ENCODE data around the gene VPS16. TPM values are rescaled to one million over a fixed set of nuclear protein-coding genes. Genes with fewer than 3 reads are reported as not detected.
A peak's percentile ranks its signal among the peaks of the same experiment; 100 is the strongest.

The VPS16 gene
- total RNA-seq, 2 donors from 2014 or later, result 35.7 to 40.5 TPM

DNA sequence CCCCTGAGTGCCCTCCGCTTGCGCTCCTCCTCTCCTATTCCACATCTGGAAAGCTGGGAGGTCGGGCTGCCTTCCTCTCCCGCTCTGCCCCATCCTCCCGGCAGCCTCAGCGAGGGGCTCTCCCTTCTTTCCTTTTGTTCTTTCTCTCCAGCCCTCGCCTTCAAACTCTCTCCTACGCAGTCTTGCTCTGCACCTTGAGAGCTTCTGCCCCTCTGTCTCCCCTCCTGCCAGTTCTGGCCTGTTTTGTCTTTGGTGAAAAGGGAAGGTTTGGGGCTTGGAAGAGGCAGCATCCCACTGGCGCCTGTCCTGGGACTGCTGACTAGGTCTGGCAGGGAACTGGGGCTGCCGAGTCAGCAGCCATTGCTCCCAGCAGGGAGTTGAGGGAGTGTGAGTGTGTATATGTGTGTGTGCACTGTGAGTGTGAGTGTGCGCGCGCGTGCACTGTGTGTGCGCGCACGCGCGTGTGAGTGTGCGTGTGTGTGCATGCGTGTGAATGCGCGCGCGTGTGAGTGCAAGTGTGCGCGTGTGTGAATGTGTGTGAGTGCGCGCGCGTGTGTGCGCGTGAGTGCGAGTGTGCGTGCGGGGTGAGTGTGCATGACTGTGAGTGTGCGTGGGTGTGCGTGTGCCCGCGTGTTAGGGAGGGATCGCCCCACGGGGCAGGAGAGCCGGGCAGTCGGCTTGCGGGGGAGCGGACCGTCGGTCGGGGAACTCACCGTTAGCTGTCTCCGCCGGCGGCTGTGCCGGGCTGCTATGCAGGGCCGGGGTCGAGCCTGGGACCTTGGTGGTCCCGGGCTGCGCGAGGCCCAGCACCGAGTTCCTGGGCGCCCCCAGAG is 40.6 kb upstream of the VPS16 start:
- peaks cover 41% of the 10 kb centered on the region for H3K27me3 ChIP-seq
- no peak for TF ChIP-seq CTCF (IDR thresholded peaks at IDR 0.05)
- peaks cover 4% of the 10 kb centered on the region for H3K4me1 ChIP-seq
- no peak for DNase-seq
- peak overlapping the region in 1 of 2 donors; percentile 43 for H3K9ac ChIP-seq (ENCODE audit: low read depth in 2 of 2, low read length in 2 of 2)
- H3K9me3 ChIP-seq, result no peaks in the 10 kb centered on the region
- peak overlapping the region; percentile 9 for H3K4me3 ChIP-seq
- no peak overlapping the region for H3K27ac ChIP-seq
- intact Hi-C loops (cut with DNase I), result no loop called here
- H3K36me3 ChIP-seq, result no peaks in the 10 kb centered on the region

DNA sequence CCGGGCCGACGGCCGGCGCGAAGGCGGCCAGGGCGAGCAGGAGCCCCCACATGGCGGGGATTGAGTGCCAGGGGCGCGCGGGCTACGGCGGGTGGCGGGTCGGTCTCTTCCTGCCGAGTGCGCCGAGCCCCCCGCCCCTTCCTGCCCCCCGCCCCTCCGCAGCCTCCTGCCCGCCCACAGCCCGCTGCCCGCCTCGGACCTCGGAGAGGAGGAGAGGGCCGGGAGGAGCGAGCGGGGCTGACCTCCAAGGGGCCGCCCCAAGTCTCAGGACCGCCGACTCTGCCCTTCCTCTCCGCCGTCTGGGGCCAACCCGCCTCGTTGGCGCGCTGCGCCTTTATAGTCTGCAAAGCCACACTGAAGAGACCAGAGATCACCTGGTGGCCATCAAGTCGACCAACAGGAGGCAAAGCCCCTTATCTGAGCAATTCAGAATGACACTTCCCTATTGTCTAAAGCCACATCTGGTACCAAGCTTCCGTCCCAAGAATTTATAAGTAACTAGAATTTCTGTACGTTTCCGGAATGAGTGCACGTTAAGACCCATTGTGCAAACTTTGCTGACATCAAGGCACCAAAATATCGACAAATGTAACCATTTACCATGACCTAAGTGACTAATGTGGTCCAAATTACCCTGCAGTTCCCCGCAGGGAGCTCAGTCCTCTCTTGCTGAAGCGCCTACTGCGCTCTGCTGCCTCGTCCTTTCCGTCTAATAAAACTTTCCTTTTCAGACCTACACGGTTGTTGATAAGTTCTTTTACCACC is 39.8 kb upstream of the VPS16 start, which contains the start of gene CPXM1:
Gene CPXM1, minus strand, starts transcription at position 107 of the 765 bp plus-strand sequence. Its CDS starts 55 bp downstream, at position 52.
- Histone ChIP-seq H3K4me3 (peak within 1 kb of the TSS; percentile 9), H3K27me3 (peaks cover 49% of the 10 kb centered on the region), H3K27ac (no peak within 1 kb of the TSS), H3K36me3 (no peaks in the 10 kb centered on the region), H3K4me1 (peaks cover 4% of the 10 kb centered on the region), H3K9ac (ENCODE audit: low read depth in 2 of 2, low read length in 2 of 2) (peak within 1 kb of the TSS in 1 of 2 donors; percentile 43), H3K9me3 (no peaks in the 10 kb centered on the region)
- intact Hi-C loops (cut with DNase I), result no loop called here
- no peak for TF ChIP-seq CTCF (IDR thresholded peaks at IDR 0.05)
- DNase-seq, result no peak

- Histone ChIP-seq H3K27me3 (peaks cover 50% of the 10 kb centered on the region), H3K4me1 (peaks cover 4% of the 10 kb centered on the region), H3K27ac (no peak overlapping the region), H3K9ac (ENCODE audit: low read depth in 2 of 2, low read length in 2 of 2) (no peak overlapping the region), H3K36me3 (no peaks in the 10 kb centered on the region), H3K9me3 (no peaks in the 10 kb centered on the region), H3K4me3 (no peak overlapping the region)
- TF ChIP-seq CTCF (IDR thresholded peaks at IDR 0.05), result no peak
- intact Hi-C loops (cut with DNase I), result no loop called here
- DNase-seq, result no peak
Observed at GRCh38 chr20:2801286-2801728, 39.2 kb upstream of the VPS16 start.

DNA sequence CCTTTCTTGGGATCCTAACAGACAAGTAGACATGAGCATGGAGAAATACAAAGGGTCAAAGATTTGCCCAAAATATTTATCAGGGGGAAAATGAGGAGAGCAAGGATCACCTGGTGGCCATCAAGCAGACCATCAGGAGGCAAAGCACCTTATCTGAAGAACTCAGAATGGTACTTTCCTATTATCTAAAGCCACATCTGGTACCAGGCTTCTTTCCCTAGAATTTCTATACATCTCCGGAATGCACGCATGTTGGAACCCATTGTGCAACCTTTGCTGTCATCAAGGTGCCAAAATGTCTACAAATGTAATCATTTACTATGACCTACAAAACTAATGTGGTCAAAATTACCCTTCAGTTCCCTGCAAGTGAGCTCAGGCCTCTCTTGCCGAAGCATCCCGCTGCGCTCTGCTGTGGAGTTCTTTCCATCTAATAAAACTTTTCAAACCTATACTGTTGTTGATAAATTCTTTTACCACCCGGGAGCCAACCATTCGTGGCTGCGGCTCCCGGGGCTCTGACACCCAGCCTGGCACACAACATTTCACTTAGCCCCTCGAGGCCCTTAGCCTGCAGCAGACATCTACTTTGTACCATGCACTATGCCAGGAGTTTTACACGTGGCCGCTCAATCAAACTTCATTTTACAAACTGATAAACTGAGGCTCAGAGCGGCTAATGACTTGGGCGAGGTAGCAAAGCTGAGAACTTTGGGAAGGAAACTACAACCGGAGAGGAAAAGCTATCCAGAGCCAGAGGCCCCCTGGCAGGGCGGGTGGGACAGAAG is 36.3 kb upstream of the VPS16 start:
- H3K27ac ChIP-seq, result no peak overlapping the region
- H3K36me3 ChIP-seq, result no peaks in the 10 kb centered on the region
- H3K9me3 ChIP-seq, result no peaks in the 10 kb centered on the region
- no peak for DNase-seq
- H3K27me3 ChIP-seq, result peaks cover 41% of the 10 kb centered on the region
- TF ChIP-seq CTCF (IDR thresholded peaks at IDR 0.05), result no peak
- no peak overlapping the region for H3K4me3 ChIP-seq
- peaks cover 4% of the 10 kb centered on the region for H3K4me1 ChIP-seq
- intact Hi-C loops (cut with DNase I), result no loop called here
- no peak overlapping the region for H3K9ac ChIP-seq (ENCODE audit: low read depth in 2 of 2, low read length in 2 of 2)

Data from colonic mucosa (tissue), 4 donors.